ENCODE measurements around the gene DUOX2. TPM values are rescaled to one million over a fixed set of nuclear protein-coding genes. Genes with fewer than 3 reads are reported as not detected.

The DUOX2 gene
- total RNA-seq, 2 donors from 2014 or later: 0.11 to 0.13 TPM

DNA sequence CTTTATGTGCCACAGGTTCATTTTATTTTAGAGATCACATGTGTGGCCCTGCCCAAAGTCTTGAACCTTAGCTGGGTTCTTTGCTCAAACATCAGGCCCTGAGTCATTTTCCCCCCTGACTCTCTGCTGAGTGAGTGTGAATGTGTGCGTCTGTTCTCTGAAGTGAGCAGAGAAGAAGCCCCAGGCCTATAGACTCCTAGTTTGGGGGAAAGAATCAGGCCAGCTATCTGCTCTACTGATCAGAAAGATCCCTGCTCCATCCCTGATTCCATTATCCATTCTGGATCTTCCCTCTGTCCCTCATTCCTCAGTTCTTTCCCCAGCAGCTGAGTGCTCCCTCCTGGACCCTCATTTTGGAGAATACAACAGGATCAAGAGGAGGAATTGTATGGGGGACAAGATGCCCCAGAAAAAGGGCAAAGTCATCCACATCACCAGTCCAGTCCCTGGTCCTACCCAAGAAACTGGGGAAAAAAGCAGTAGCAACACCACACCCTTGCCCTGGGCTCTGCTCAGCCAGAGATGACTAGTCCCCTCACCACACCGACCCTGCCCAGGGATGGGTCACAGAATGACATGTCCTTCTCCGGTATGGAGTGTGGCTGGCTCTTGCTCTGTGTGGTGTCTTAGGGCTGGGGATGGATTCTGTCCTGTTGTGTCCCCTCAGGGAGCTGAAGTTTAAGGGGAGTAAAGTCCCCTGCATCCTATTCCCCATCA, 19.0 kb upstream of the DUOX2 start:
- peaks cover 7% of the 10 kb centered on the region for H3K4me1 Mint-ChIP-seq
- peaks cover 3% of the 10 kb centered on the region for H3K4me1 ChIP-seq (ENCODE audit: control insufficient read depth, insufficient read depth, low read length)
- H3K4me3 ChIP-seq (ENCODE audit: low read length): no peak overlapping the region
- peaks cover 95% of the 10 kb centered on the region for H3K27me3 ChIP-seq (ENCODE audit: control insufficient read depth, insufficient read depth, low read length, poor library complexity, severe bottlenecking)
- no peaks in the 10 kb centered on the region for H3K36me3 ChIP-seq (ENCODE audit: control insufficient read depth, insufficient read depth, low read length)
- no peak overlapping the region for H3K27ac Mint-ChIP-seq
- H3K9ac ChIP-seq (ENCODE audit: extremely low read depth, low read length, poor library complexity, severe bottlenecking): no peak overlapping the region
- H3K27ac ChIP-seq (ENCODE audit: low read depth, low read length): no peak overlapping the region
- H3K9me3 ChIP-seq (ENCODE audit: control insufficient read depth, low read length): no peaks in the 10 kb centered on the region
- no peaks in the 10 kb centered on the region for H3K9me3 Mint-ChIP-seq
- no peak for DNase-seq
- WGBS, 2 experiments (ENCODE audit: insufficient coverage in 1 of 2, insufficient read length in 1 of 2): 60 to 87% methylated on average over 1 to 3 of the region's 3 CpGs
- no peak overlapping the region for H3K4me3 Mint-ChIP-seq
- H3K27me3 Mint-ChIP-seq (ENCODE audit: insufficient read depth): peaks cover 91% of the 10 kb centered on the region
- TF ChIP-seq, protein P1, sequence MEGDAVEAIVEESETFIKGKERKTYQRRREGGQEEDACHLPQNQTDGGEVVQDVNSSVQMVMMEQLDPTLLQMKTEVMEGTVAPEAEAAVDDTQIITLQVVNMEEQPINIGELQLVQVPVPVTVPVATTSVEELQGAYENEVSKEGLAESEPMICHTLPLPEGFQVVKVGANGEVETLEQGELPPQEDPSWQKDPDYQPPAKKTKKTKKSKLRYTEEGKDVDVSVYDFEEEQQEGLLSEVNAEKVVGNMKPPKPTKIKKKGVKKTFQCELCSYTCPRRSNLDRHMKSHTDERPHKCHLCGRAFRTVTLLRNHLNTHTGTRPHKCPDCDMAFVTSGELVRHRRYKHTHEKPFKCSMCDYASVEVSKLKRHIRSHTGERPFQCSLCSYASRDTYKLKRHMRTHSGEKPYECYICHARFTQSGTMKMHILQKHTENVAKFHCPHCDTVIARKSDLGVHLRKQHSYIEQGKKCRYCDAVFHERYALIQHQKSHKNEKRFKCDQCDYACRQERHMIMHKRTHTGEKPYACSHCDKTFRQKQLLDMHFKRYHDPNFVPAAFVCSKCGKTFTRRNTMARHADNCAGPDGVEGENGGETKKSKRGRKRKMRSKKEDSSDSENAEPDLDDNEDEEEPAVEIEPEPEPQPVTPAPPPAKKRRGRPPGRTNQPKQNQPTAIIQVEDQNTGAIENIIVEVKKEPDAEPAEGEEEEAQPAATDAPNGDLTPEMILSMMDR (conservative IDR thresholded peaks at IDR 0.05): no peak
- H3K36me3 Mint-ChIP-seq (ENCODE audit: low read depth): no peaks in the 10 kb centered on the region

DNA sequence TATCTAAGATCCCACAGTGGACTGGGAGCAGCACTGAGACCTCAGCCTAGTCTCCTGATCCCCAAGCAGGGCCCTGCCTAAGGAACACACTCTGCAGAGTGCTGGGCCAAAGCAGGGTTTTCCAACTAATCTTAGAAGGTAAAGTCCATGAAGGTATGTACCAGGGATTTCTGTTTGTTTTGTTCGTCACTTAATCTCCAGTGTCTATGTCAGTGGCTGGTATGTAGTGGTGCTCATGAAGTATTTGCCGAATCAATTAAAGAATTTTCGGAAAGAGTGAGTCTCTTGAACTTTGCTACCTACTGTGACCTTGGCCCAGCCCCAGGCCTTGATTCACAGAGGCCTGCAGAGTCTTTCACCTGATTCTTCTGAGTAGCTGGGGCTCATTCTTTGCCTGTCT, 17.5 kb upstream of the DUOX2 start:
- Mint-ChIP-seq H3K4me1 (peaks cover 7% of the 10 kb centered on the region), H3K9me3 (no peaks in the 10 kb centered on the region), H3K27me3 (ENCODE audit: insufficient read depth) (peaks cover 91% of the 10 kb centered on the region), H3K27ac (no peak overlapping the region), H3K36me3 (ENCODE audit: low read depth) (no peaks in the 10 kb centered on the region), H3K4me3 (no peak overlapping the region)
- 88 to 91% methylated on average over 3 of the region's 3 CpGs for WGBS, 2 experiments (ENCODE audit: insufficient coverage in 1 of 2, insufficient read length in 1 of 2)
- peaks cover 99% of the 10 kb centered on the region for H3K27me3 ChIP-seq (ENCODE audit: control insufficient read depth, insufficient read depth, low read length, poor library complexity, severe bottlenecking)
- H3K27ac ChIP-seq (ENCODE audit: low read depth, low read length): no peak overlapping the region
- no peak overlapping the region for H3K4me3 ChIP-seq (ENCODE audit: low read length)
- DNase-seq: no peak
- TF ChIP-seq, protein P1 (conservative IDR thresholded peaks at IDR 0.05): no peak
- H3K9ac ChIP-seq (ENCODE audit: extremely low read depth, low read length, poor library complexity, severe bottlenecking): no peak overlapping the region
- H3K36me3 ChIP-seq (ENCODE audit: control insufficient read depth, insufficient read depth, low read length): no peaks in the 10 kb centered on the region
- H3K9me3 ChIP-seq (ENCODE audit: control insufficient read depth, low read length): no peaks in the 10 kb centered on the region
- peaks cover 3% of the 10 kb centered on the region for H3K4me1 ChIP-seq (ENCODE audit: control insufficient read depth, insufficient read depth, low read length)

DNA sequence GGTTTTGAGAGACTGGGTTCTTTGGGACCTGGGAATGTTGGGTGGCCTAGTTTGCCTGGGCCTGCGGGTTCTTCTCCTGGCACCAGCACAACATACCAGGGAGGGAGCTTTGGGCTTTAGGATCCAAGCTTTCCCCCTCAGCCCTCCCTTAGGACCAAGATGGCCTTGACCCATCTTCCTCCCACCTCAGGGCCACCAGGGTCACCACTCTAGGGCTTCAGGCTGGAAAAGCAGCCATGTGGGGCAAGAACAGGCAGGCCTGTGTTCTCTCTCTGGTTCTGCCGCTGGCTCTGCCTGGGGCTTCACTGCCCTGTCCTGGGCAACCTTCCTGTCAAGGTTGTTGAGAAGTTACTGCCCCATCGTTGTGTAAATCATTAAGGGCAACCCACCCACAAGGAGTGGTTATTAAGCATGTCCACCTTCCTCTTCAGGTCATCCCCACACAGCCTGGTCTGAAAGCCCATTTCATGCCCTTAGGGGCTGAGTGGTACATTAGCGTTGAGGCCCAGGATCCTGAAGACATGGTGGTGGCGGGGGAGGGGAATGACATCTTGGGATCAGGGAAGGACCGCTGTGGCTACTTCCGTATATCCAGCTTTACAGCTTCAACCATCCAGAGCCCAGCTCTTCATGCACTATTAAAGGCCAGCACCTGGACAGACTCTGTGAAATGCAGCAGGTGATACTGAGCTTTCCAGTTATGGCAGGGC, 16.5 kb upstream of the DUOX2 start:
- H3K9me3 Mint-ChIP-seq: no peaks in the 10 kb centered on the region
- WGBS, 2 experiments (ENCODE audit: insufficient coverage in 1 of 2, insufficient read length in 1 of 2): 89 to 94% methylated on average over 4 to 7 of the region's 7 CpGs
- no peak for DNase-seq
- H3K4me1 ChIP-seq (ENCODE audit: control insufficient read depth, insufficient read depth, low read length): peaks cover 3% of the 10 kb centered on the region
- H3K36me3 Mint-ChIP-seq (ENCODE audit: low read depth): no peaks in the 10 kb centered on the region
- peaks cover 100% of the 10 kb centered on the region for H3K27me3 ChIP-seq (ENCODE audit: control insufficient read depth, insufficient read depth, low read length, poor library complexity, severe bottlenecking)
- H3K9me3 ChIP-seq (ENCODE audit: control insufficient read depth, low read length): no peaks in the 10 kb centered on the region
- peaks cover 5% of the 10 kb centered on the region for H3K4me1 Mint-ChIP-seq
- no peak overlapping the region for H3K27ac ChIP-seq (ENCODE audit: low read depth, low read length)
- H3K27ac Mint-ChIP-seq: no peak overlapping the region
- H3K9ac ChIP-seq (ENCODE audit: extremely low read depth, low read length, poor library complexity, severe bottlenecking): no peak overlapping the region
- peaks cover 94% of the 10 kb centered on the region for H3K27me3 Mint-ChIP-seq (ENCODE audit: insufficient read depth)
- TF ChIP-seq, protein P1 (conservative IDR thresholded peaks at IDR 0.05): no peak
- H3K36me3 ChIP-seq (ENCODE audit: control insufficient read depth, insufficient read depth, low read length): no peaks in the 10 kb centered on the region
- H3K4me3 Mint-ChIP-seq: peak overlapping the region; percentile 51
- no peak overlapping the region for H3K4me3 ChIP-seq (ENCODE audit: low read length)
